Stimulated activated CD4-positive, alpha-beta T cell treated with anti-CD3 and anti-CD28 coated beads, TNF-alpha, amount 100 ng/mL, for 1 hour (primary cell): ENCODE results near the gene ZEB2.

Source experiments
- DNase-seq, 3 donors: peaks; one replicate each; pipeline ENCODE4 v3.0.0-alpha.2; 2020; ENCODE audit warnings: low read depth in 3 of 3, low spot score in 1 of 3

Gene ZEB2

DNA sequence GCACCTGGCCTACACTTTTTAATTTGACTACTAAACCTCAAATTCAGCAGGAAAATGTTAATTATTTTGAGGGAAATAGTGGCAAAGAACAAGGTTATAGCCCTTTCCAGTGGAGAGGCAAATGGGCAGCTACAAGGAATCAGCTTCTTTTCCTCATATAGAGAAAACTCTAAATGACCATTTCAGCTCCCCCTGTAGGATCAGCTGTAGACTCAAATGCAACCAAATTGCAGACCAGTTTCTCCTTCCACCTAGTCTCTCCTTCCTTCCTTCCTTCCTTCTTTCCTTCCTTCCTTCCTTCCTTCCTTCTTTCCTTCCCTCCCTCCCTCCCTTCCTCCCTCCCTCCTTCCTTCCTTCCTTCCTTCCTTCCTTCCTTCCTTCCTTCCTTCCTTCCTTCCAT lies 158.2 kb downstream of the ZEB2 start:
- DNase-seq = no peak

GRCh38 chr2:144359684-144360083 lies 160.2 kb downstream of the ZEB2 start:
- DNase-seq = no peak

- no peak for DNase-seq
Measured at GRCh38 chr2:144358979-144359541, 160.9 kb downstream of the ZEB2 start.

GRCh38 chr2:144358374-144358964 lies 161.4 kb downstream of the ZEB2 start:
- DNase-seq = no peak

GRCh38 chr2:144357623-144358373 lies 162.1 kb downstream of the ZEB2 start:
- no peak for DNase-seq

DNA sequence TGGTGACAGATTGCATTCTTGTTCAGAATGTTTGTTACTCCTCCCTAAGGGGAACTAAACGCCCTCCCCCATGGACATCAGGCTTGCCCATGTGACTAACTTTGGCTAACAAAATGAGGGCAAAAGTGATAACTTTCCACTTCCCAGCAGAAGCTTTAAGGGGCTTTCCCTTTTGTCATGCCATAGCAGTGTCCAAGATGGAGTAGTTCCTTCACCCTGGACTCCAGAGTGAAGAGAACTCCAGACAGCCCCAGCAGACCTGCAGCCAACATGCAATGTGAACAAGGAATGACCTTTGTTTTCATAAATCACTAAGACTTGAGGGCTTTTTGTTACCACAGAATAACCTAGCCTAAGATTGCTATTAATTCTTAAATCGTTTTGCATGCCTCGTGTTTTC lies 163.5 kb downstream of the ZEB2 start:
- no peak for DNase-seq

DNA sequence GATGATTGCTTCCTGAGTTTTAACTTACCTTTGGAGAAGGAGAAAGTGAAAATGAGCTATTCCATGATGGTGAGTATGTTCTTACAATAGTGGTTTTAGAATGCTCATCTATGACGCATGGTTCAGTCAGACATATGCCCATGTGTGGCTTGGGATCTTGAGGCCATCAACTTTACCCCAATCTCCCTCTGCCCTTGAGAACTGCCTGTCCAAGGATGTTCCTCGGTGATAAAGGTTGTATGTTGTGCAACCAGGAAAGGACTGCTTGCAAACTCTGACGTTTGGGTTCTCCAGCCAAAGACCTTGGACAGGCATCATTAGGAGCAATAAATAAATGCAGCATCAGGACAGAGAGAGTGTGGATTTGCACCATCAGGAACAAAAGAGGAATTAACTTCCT lies 165.0 kb downstream of the ZEB2 start:
- no peak for DNase-seq

DNA sequence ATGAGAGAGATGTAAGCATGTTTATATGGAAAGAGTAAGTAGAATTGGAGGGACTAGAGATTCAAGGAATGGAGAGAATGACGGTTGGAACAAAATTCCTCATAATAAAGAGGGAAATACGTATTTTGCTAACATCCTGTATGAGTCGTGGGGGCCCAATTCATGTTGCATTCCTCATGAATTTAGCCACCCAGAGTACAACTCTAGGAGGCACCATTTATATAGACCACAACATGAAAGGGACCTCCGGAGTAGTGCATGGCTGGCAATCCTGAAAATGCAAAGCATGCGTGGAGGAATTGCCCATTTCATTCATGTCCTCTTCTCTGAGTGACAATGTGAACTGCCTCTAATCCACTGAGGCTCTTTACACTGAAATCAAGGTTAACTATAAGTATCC lies 168.2 kb downstream of the ZEB2 start:
- DNase-seq = no peak

- no peak for DNase-seq
Measured at GRCh38 chr2:144350151-144350802, 169.6 kb downstream of the ZEB2 start.

- no peak for DNase-seq
Measured at GRCh38 chr2:144349674-144350073, 170.2 kb downstream of the ZEB2 start.

DNA sequence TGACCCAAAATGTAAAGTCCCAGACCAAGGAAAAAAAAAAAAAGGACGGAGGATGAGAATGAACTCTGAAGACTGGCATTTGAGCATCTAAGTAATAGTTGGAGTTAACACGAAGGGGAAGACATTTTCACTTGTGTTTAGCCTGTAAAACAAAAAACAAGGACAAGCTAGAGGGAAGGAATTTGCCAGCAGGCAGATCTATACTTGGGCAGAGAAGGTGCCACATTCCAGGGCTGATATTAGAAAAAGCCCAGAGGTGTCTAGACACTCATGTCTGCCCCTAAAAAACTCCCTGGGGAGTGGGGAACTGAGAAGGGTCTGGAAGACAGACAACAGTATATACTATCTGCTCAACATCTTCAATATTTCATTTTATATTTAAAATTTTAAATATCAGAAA lies 171.1 kb downstream of the ZEB2 start:
- no peak for DNase-seq

- DNase-seq = no peak
Measured at GRCh38 chr2:144346229-144346628, 173.7 kb downstream of the ZEB2 start.

- DNase-seq = no peak
Measured at GRCh38 chr2:144343145-144343544, 176.8 kb downstream of the ZEB2 start.

- no peak for DNase-seq
Measured at GRCh38 chr2:144341538-144341937, 178.4 kb downstream of the ZEB2 start.

- DNase-seq = no peak
Measured at GRCh38 chr2:144339048-144339447, 180.9 kb downstream of the ZEB2 start.

DNA sequence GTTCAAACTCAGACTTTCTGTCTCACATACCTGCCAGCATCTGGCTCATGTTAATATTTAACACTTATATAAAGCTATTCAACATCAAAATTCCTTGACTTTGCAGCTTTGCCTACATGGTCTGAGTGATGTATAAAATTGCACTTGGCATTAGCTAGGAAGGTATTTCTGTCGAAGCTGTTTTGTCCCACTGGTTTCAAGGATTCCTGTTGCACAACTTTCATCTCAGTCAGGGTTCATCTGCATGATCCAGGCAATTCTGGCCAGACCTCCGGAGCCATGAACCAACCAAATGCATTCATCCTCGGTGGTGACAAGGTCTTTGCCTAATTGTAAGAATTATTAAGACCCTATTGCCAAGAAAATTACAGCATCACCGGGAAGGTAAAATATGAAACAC lies 185.4 kb downstream of the ZEB2 start:
- no peak for DNase-seq
